ENCODE results near the gene MBLAC1. TPM values are rescaled to one million over a fixed set of nuclear protein-coding genes. Genes with fewer than 3 reads are reported as not detected.

Gene MBLAC1
- total and polyA plus RNA-seq, 8 donors, result 1.1 to 3.7 (median 1.9) TPM

GRCh38 chr7:100132126-100132525, 5.4 kb downstream of the MBLAC1 start:
- no peak overlapping the region for H3K27ac ChIP-seq
- no peak for FAIRE-seq

GRCh38 chr7:100132697-100133151, 6.0 kb downstream of the MBLAC1 start:
- H3K36me3 ChIP-seq, result no peaks in the 10 kb centered on the region
- intact Hi-C loops (cut with DNase I), result loop anchor here in 1 of 3 donors (10.0 kb wide), 1 partner anchor 82 kb away; the partner anchor contains the start of gene PVRIG
- FAIRE-seq (no peak), DNase-seq (peak in 5 of 6 donors; percentile 50 to 70 (median 64)), ATAC-seq (peak; percentile 69 to 84 (median 81))
- no peak overlapping the region for H3K27ac ChIP-seq
- peaks cover 0 to 9% (median 0%) of the 10 kb centered on the region in 3 donors for H3K4me1 ChIP-seq
- H3K9me3 ChIP-seq, result no peaks in the 10 kb centered on the region
- H3K27me3 ChIP-seq, result no peaks in the 10 kb centered on the region
- peak; percentile 42 to 83 (median 74) for TF ChIP-seq CTCF (IDR thresholded peaks at IDR 0.05)
- 14 to 19% methylated on average over 3 of the region's 3 CpGs for WGBS, 2 donors
- H3K4me3 ChIP-seq, result peak overlapping the region in 1 of 4 donors; percentile 1

More at GRCh38 chr7:100132126-100132525, 5.4 kb downstream of the MBLAC1 start:
- peaks cover 0 to 9% (median 0%) of the 10 kb centered on the region in 3 donors for H3K4me1 ChIP-seq
- ATAC-seq (no peak), DNase-seq (no peak)
- peak overlapping the region in 1 of 4 donors; percentile 2 for H3K4me3 ChIP-seq
- 58 to 59% methylated on average over 7 of the region's 7 CpGs for WGBS, 2 donors
- TF ChIP-seq CTCF (IDR thresholded peaks at IDR 0.05), result no peak
- no peaks in the 10 kb centered on the region for H3K36me3 ChIP-seq
- intact Hi-C loops (cut with DNase I), result loop anchor here in 1 of 3 donors (10.0 kb wide), 1 partner anchor 83 kb away; the partner anchor contains the start of gene PVRIG
- no peaks in the 10 kb centered on the region for H3K27me3 ChIP-seq
- H3K9me3 ChIP-seq, result no peaks in the 10 kb centered on the region

- DNase-seq (no peak), FAIRE-seq (no peak), ATAC-seq (peak in 1 of 4 donors; percentile 17)
- Histone ChIP-seq H3K27ac (no peak overlapping the region), H3K4me1 (no peaks in the 10 kb centered on the region), H3K9me3 (no peaks in the 10 kb centered on the region), H3K4me3 (no peak overlapping the region), H3K36me3 (no peaks in the 10 kb centered on the region), H3K27me3 (no peaks in the 10 kb centered on the region)
- WGBS, 2 donors, result 82 to 85% methylated on average over 13 of the region's 13 CpGs
- intact Hi-C loops (cut with DNase I), result loop anchor here in 1 of 3 donors (10.0 kb wide), 1 partner anchor 77 kb away; the partner anchor contains the start of gene PVRIG
- no peak for TF ChIP-seq CTCF (IDR thresholded peaks at IDR 0.05)
Observed at GRCh38 chr7:100137851-100138760, 11.3 kb downstream of the MBLAC1 start.

- 68 to 70% methylated on average over 3 of the region's 3 CpGs for WGBS, 2 donors
- intact Hi-C loops (cut with DNase I), result loop anchor here in 1 of 3 donors (10.0 kb wide), 1 partner anchor 73 kb away; the partner anchor contains the start of gene PVRIG
- TF ChIP-seq CTCF (IDR thresholded peaks at IDR 0.05), result no peak
- H3K27me3 ChIP-seq, result no peaks in the 10 kb centered on the region
- no peaks in the 10 kb centered on the region for H3K36me3 ChIP-seq
- H3K4me3 ChIP-seq, result no peak overlapping the region
- no peaks in the 10 kb centered on the region for H3K4me1 ChIP-seq
- H3K27ac ChIP-seq, result no peak overlapping the region
- ATAC-seq (no peak), FAIRE-seq (no peak), DNase-seq (no peak)
- H3K9me3 ChIP-seq, result no peaks in the 10 kb centered on the region
Observed at GRCh38 chr7:100141555-100141949, 14.8 kb downstream of the MBLAC1 start.
